WTC11 (cell line): ENCODE measurements around the gene GGCX. TPM values are rescaled to one million over a fixed set of nuclear protein-coding genes. Genes with fewer than 3 reads are reported as not detected.

Experiments used
- ATAC-seq: fragments of 200-7000 bp; cut with Tn5 transposase; 2 replicates; pipeline ENCODE4 v1.10.0; 2021; ENCODE audit warnings: mild to moderate bottlenecking, moderate library complexity
- CTCF ChIA-PET: fragments of 300-600 bp; sonication (Branson Sonifier 250); formaldehyde crosslinking; loops from one replicate; lab custom pipeline; 2021; ENCODE audit warnings: antibody characterized with exemption; lab: Charles Lee
- POLR2A ChIA-PET: fragments of 350-600 bp; sonication (Branson Sonifier 250); formaldehyde crosslinking; loops from one replicate; lab custom pipeline; 2021; ENCODE audit warnings: antibody characterized with exemption; lab: Charles Lee
- DNase-seq: peaks from one replicate; pipeline ENCODE4 v3.0.0; 2021; ENCODE audit warnings: low spot score
- H3K27ac Mint-ChIP-seq: 2 replicates; pipeline ENCODE4 v1.8.0; 2021; ENCODE audit warnings: mixed read lengths
- H3K27me3 Mint-ChIP-seq: 2 replicates; pipeline ENCODE4 v1.8.0; 2021; ENCODE audit warnings: low read depth, mild to moderate bottlenecking, moderate library complexity, mixed read lengths
- H3K36me3 Mint-ChIP-seq: 2 replicates; pipeline ENCODE4 v1.8.0; 2021; ENCODE audit warnings: mixed read lengths
- H3K4me1 Mint-ChIP-seq: 2 replicates; pipeline ENCODE4 v1.8.0; 2022; ENCODE audit warnings: mixed read lengths
- H3K4me3 Mint-ChIP-seq: 2 replicates; pipeline ENCODE4 v1.8.0; 2021; ENCODE audit warnings: mild to moderate bottlenecking, moderate library complexity, mixed read lengths
- H3K9me3 Mint-ChIP-seq: 2 replicates; pipeline ENCODE4 v1.8.0; 2021; ENCODE audit warnings: mixed read lengths
- ATF3 ChIP-seq: sonication (generic); formaldehyde crosslinking; conservative IDR thresholded peaks from 2 replicates; pipeline ENCODE4 v1.8.1; 2022; ENCODE audit warnings: mild to moderate bottlenecking, missing genetic modification reagents
- CREB1 ChIP-seq: sonication (generic); formaldehyde crosslinking; IDR thresholded peaks from 2 replicates; pipeline ENCODE4 v1.8.0; 2023; ENCODE audit warnings: mild to moderate bottlenecking, missing genetic modification reagents
- CTCF ChIP-seq: fragments of 200-600 bp; IDR thresholded peaks from 2 replicates; pipeline ENCODE4 v1.8.0; 2022; ENCODE audit warnings: antibody characterized with exemption
- E2F5 ChIP-seq: sonication (generic); formaldehyde crosslinking; IDR thresholded peaks from 2 replicates; pipeline ENCODE4 v1.8.1; 2022; ENCODE audit warnings: mild to moderate bottlenecking, moderate library complexity, missing genetic modification reagents
- ELF4 ChIP-seq: sonication (generic); formaldehyde crosslinking; IDR thresholded peaks from 2 replicates; pipeline ENCODE4 v1.8.1; 2022; ENCODE audit warnings: low read depth, mild to moderate bottlenecking, moderate library complexity, missing genetic modification reagents
- GABPB1 ChIP-seq: sonication (generic); formaldehyde crosslinking; IDR thresholded peaks from 2 replicates; pipeline ENCODE4 v1.8.1; 2023; ENCODE audit warnings: mild to moderate bottlenecking, missing genetic modification reagents
- HMGXB4 ChIP-seq: sonication (generic); formaldehyde crosslinking; IDR thresholded peaks from 2 replicates; pipeline ENCODE4 v1.8.1; 2023; ENCODE audit warnings: mild to moderate bottlenecking, moderate library complexity, missing genetic modification reagents
- IRF2 ChIP-seq: sonication (generic); formaldehyde crosslinking; IDR thresholded peaks from 2 replicates; pipeline ENCODE4 v1.8.0; 2022; ENCODE audit warnings: low read depth, missing genetic modification reagents, borderline replicate concordance
- JUN ChIP-seq: sonication (generic); formaldehyde crosslinking; IDR thresholded peaks from 2 replicates; pipeline ENCODE4 v1.8.0; 2023; ENCODE audit warnings: mild to moderate bottlenecking, missing genetic modification reagents
- MAX ChIP-seq: sonication (generic); formaldehyde crosslinking; IDR thresholded peaks from 2 replicates; pipeline ENCODE4 v1.8.0; 2022; ENCODE audit warnings: mild to moderate bottlenecking, missing genetic modification reagents
- MXD4 ChIP-seq: fragments of 250-450 bp; sonication (Bioruptor Pico); IDR thresholded peaks from 2 replicates; pipeline ENCODE4 v1.8.0; 2021; ENCODE audit warnings: mild to moderate bottlenecking, moderate library complexity, borderline replicate concordance
- NFE2L1 ChIP-seq: sonication (generic); formaldehyde crosslinking; IDR thresholded peaks from 2 replicates; pipeline ENCODE4 v1.8.1; 2023; ENCODE audit warnings: missing genetic modification reagents
- SMAD4 ChIP-seq: sonication (generic); formaldehyde crosslinking; IDR thresholded peaks from 2 replicates; pipeline ENCODE4 v1.8.0; 2022; ENCODE audit warnings: mild to moderate bottlenecking, missing genetic modification reagents
- USF1 ChIP-seq: sonication (generic); formaldehyde crosslinking; IDR thresholded peaks from 2 replicates; pipeline ENCODE4 v1.8.0; 2022; ENCODE audit warnings: mild to moderate bottlenecking, missing genetic modification reagents
- ZBTB43 ChIP-seq: sonication (generic); formaldehyde crosslinking; IDR thresholded peaks from 2 replicates; pipeline ENCODE4 v1.8.1; 2023; ENCODE audit warnings: mild to moderate bottlenecking, missing genetic modification reagents
- ZNF219 ChIP-seq: sonication (generic); formaldehyde crosslinking; IDR thresholded peaks from 2 replicates; pipeline ENCODE4 v1.8.0; 2023; ENCODE audit warnings: missing genetic modification reagents, mild to moderate bottlenecking, borderline replicate concordance
- ZNF416 ChIP-seq: fragments of 250-450 bp; sonication (Bioruptor Pico); IDR thresholded peaks from 2 replicates; pipeline ENCODE4 v1.9.0; 2021; ENCODE audit warnings: mild to moderate bottlenecking, inconsistent platforms
- ZNF425 ChIP-seq: fragments of 250-450 bp; sonication (Bioruptor Pico); conservative IDR thresholded peaks from 2 replicates; pipeline ENCODE4 v1.9.0; 2021; ENCODE audit warnings: mild to moderate bottlenecking
- ZNF671 ChIP-seq: fragments of 250-450 bp; sonication (Bioruptor Pico); IDR thresholded peaks from 2 replicates; pipeline ENCODE4 v1.8.0; 2021; ENCODE audit warnings: mild to moderate bottlenecking
- total RNA-seq: library from RNA; stranded (reverse); gene quantifications from 3 replicates; pipeline ENCODE4 v1.2.3, GENCODE V29; 2021

The GGCX gene
- total RNA-seq, 1 experiment from 2014 or later, result 40.9 TPM

GRCh38 chr2:85600951-85601770 lies 39.9 kb upstream of the GGCX start:
- Mint-ChIP-seq H3K4me3 (peak overlapping the region; percentile 86), H3K27ac (0 out of 2 replicates have a peak overlapping the region, but pooled peaks have one; percentile 15), H3K9me3 (no peaks in the 10 kb centered on the region), H3K27me3 (no peaks in the 10 kb centered on the region), H3K4me1 (peaks cover 18% of the 10 kb centered on the region), H3K36me3 (peaks cover 14% of the 10 kb centered on the region; the same call in 1 of the 2 replicates)
- DNase-seq, result no peak
- CTCF ChIA-PET, result no interaction called here
- POLR2A ChIA-PET, result interaction anchor here (0.5 to 1.1 kb wide), 2 partner anchors 11 to 39 kb away, joined by 3 to 4 read pairs; no protein-coding TSS in a partner anchor
- TF ChIP-seq USF1 (CRISPR knock-in tag), result no peak
- TF ChIP-seq MAX (CRISPR knock-in tag), result no peak
- TF ChIP-seq NFE2L1 (CRISPR knock-in tag), result no peak
- no peak for TF ChIP-seq E2F5 (CRISPR knock-in tag)
- no peak for TF ChIP-seq MXD4 (CRISPR knock-in tag)
- no peak for TF ChIP-seq ZNF671
- no peak for TF ChIP-seq ZNF219 (CRISPR knock-in tag)
- TF ChIP-seq JUN (CRISPR knock-in tag), result no peak
- TF ChIP-seq HMGXB4 (CRISPR knock-in tag), result no peak
- no peak for TF ChIP-seq SMAD4 (CRISPR knock-in tag)
- no peak for TF ChIP-seq ZBTB43 (CRISPR knock-in tag)
- TF ChIP-seq CREB1, result no peak
- no peak for TF ChIP-seq IRF2 (CRISPR knock-in tag)
- no peak for ATAC-seq

- CTCF ChIA-PET, result no interaction called here
- POLR2A ChIA-PET, result interaction anchor here (1.1 kb wide), 1 partner anchor 10 kb away, joined by 3 read pairs; no protein-coding TSS in a partner anchor
These were observed 38.9 kb upstream of the GGCX start for GRCh38 chr2:85600235-85600575.

More at GRCh38 chr2:85600235-85600575, 38.9 kb upstream of the GGCX start:
- no peak overlapping the region for H3K27ac Mint-ChIP-seq
- H3K4me1 Mint-ChIP-seq, result peaks cover 17% of the 10 kb centered on the region
- peaks cover 16% of the 10 kb centered on the region for H3K36me3 Mint-ChIP-seq
- TF ChIP-seq GABPB1 (CRISPR knock-in tag) (no peak), CTCF (no peak), ATF3 (CRISPR knock-in tag) (no peak), ZNF416 (no peak), ZNF425 (no peak), ELF4 (CRISPR knock-in tag) (no peak)
- no peaks in the 10 kb centered on the region for H3K27me3 Mint-ChIP-seq
- 0 out of 2 replicates have a peak overlapping the region, but pooled peaks have one; percentile 86 for H3K4me3 Mint-ChIP-seq
- DNase-seq (no peak), ATAC-seq (no peak)
- no peaks in the 10 kb centered on the region for H3K9me3 Mint-ChIP-seq
